ENCODE measurements around the gene PCBP1. TPM values are rescaled to one million over a fixed set of nuclear protein-coding genes. Genes with fewer than 3 reads are reported as not detected.

Gene PCBP1
- total and polyA plus RNA-seq, 9 of the 15 experiments (the other 6 are each of a cell fraction or from before 2014, with no cell fraction given): 19.2 to 407 (median 78.1) TPM

GRCh38 chr2:70132244-70133126, 45.2 kb downstream of the PCBP1 start (continued):
- TF ChIP-seq MGA (IDR thresholded peaks at IDR 0.05): no peak
- no peak for TF ChIP-seq BRF2 (IDR thresholded peaks at IDR 0.05; ENCODE audit: borderline replicate concordance, insufficient read depth, insufficient read length)
- TF ChIP-seq FUS (optimal IDR thresholded peaks at IDR 0.05; ENCODE audit: low read depth, low read length): no peak
- TF ChIP-seq CHAMP1 (IDR thresholded peaks at IDR 0.05): no peak
- TF ChIP-seq KHSRP (IDR thresholded peaks at IDR 0.05): no peak
- no peak for TF ChIP-seq SIX5 (IDR thresholded peaks at IDR 0.05; ENCODE audit: borderline replicate concordance in 1 of 2, insufficient read depth in 1 of 2, low read depth in 1 of 2, low read length in 2 of 2)
- no peak for TF ChIP-seq EWSR1 (IDR thresholded peaks at IDR 0.05; ENCODE audit: borderline replicate concordance, low read depth, partially characterized antibody)
- TF ChIP-seq PTBP1 (IDR thresholded peaks at IDR 0.05; ENCODE audit: low read depth, low read length): no peak
- TF ChIP-seq MYBL2 (IDR thresholded peaks at IDR 0.05; ENCODE audit: low read depth): no peak
- no peak for TF ChIP-seq MYBL2 (CRISPR knock-in tag; IDR thresholded peaks at IDR 0.05; ENCODE audit: borderline replicate concordance)

Data from K562 (cell line).